Fibroblast of gingiva (primary cell): ENCODE results near the gene USP53.
"Not testable (repeated sequence)": the region's sequence is repeated elsewhere in the genome, so short reads cannot be mapped to it uniquely, and the experiment has no call there.

Experiments
- DNase-seq: peaks from one replicate; pipeline ENCODE4 v3.0.0-alpha.2; 2011; ENCODE audit warnings: low read depth

The USP53 gene

DNA sequence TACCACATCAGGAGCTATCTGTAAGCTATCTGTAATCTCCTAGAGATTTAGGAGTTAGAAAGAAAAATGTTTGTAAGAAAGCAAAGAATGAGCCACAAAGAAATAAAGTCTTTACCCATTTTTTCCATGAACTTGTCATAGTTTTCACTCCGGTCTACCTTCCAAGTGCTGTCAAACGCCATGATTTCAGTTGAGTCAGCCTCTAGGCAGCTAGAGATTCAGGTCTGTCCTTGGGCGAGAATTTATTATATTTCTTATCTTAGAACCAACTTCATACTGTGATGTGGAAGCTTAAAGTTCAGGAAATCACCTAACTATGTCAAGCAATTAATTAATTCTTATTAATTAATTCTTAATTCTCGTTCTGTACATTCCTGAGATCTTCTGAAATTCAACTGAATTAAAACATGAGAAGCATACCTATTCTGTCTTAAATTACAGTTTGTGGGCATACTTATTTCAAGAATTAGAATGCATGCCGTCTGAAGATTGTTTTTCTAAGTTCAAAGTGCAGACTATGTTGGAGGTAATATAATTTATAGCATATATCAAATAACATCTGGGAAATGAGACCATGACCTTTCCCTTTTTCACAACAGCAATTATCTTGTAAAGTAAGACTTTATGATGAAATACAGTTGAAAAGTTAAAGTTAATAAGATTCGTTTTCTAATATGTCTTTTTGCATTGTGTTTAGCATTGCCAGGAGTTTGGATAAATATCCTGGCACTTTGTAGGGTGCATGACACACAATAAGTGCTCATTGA lies 109.6 kb downstream of the USP53 start, which contains the start of gene FABP2:
TSS of gene FABP2 (minus strand) at position 218 of the 767 bp plus-strand sequence. CDS start at position 182, 36 bp downstream.
- peak; percentile 18 for DNase-seq

GRCh38 chr4:119328695-119329094 lies 116.2 kb downstream of the USP53 start:
- no peak for DNase-seq

GRCh38 chr4:119329835-119330620 lies 117.5 kb downstream of the USP53 start:
- no peak for DNase-seq

GRCh38 chr4:119336332-119336979 lies 123.9 kb downstream of the USP53 start:
- DNase-seq = not testable (repeated sequence)

- DNase-seq = peak; percentile 14
Measured at GRCh38 chr4:119337010-119337409, 124.5 kb downstream of the USP53 start.

DNA sequence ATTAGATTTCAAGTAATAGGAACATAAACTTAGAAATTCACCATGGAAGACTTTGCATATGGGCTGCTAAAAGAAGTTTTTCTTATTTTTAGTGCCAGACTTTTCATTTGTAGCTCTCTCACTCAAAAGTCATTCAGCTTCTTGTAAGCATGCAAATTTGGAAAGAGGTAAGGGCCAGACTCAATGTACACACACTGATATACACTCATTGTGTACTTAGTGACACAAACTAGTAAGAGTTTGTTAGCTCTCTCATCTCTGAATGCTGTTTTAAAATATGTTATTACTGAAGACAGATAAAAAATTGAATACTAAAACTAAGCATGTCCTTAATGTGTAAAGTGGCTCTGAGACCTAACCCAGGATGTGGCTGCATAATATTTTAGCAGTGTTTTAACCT lies 127.4 kb downstream of the USP53 start:
- DNase-seq = not testable (repeated sequence)

DNA sequence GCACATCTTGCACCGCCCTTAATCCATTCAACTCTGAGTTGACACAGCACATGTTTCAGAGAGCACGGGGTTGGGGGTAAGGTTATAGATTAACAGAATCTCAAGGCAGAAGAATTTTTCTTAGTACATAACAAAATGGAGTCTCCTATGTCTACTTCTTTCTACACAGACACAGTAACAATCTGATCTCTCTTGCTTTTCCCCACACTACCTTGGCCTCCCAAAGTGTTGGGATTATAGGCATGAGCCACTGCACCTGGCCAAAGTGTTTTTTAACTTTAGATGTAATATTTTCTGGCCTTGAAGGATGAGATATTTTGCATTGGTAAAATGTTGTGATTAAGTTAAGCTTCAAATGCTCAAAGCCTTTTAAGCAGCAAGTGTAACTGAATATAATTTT lies 130.8 kb downstream of the USP53 start:
- not testable (repeated sequence) for DNase-seq
